C4-2B (cell line): ENCODE data around the gene OSGIN1.

Experiments
- CTCF ChIP-seq: fragments of 450-650 bp; conservative IDR thresholded peaks from 2 replicates; pipeline ENCODE4 v1.5.1; 2017; ENCODE audit warnings: mild to moderate bottlenecking
- ZFX ChIP-seq: fragments of 450-650 bp; IDR thresholded peaks from 2 replicates; pipeline ENCODE4 v1.6.1; 2017

GRCh38 chr16:83969771-83970429 is 16.9 kb downstream of the OSGIN1 start:
- TF ChIP-seq CTCF (no peak), ZFX (no peak)
